ENCODE results near the gene LGALS8.

The LGALS8 gene

GRCh38 chr1:236509647-236510401 lies 14.0 kb upstream of the LGALS8 start:
- DNase-seq = no peak

- no peak for DNase-seq
These were observed 11.9 kb upstream of the LGALS8 start for GRCh38 chr1:236511735-236512418.

DNA sequence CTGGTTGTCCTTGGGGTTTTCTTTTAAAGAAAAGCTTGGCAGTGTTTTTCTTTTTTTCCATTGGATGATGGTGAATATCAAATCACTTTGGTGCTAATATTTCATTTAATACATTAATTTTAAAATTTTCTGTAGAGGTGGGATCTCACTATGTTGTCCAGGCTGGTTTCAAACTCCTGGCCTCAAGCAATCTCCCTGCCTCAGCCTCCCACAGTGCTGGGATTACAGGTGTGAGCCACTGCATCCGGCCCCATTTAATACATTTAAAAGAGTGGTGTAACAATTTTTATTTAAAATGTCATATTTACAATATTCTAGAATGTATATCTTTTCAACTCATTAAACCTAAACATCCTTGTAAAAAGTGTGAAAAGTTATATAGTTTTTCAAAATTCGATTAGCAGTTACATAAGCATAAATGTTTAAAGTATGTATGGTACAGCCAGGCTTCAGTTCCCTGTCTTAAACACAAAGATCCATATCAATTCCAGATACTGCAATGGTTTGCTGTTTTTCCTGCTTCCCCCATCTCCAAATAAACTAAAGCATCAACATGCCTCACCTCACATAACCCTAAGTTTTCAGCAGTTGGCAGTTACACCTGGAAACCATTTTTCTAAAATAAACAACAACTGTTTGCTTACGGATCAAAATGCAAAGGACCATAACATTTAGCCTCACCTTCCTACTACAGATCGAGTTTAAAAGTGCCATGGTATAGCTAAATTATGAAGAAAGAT lies 8.9 kb upstream of the LGALS8 start:
- DNase-seq = no peak

DNA sequence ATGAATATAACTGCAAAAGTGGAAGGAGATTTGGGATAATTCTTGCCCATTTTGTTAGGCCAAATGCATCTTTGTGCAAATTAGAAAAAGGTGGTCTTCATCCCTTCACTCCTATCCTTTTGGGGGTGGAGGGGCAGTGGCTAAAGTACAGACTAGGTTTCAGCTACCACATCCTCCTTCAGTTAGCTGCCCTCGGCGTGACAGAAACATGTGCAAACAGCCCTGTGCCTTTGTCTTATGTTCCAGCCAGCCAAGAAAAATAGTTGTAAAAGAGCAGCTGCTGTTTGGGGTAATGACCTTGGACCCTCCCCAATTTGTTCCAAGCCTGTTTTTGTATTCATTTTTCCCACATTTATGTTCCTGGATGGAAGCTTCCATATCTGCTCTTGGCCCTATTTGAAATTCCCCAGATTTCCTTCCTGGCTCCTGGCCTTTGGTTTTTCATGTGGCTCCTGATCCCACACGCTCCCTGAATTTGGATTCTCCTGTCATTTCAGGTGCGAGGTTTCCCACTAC lies 8.3 kb upstream of the LGALS8 start:
- DNase-seq = no peak

DNA sequence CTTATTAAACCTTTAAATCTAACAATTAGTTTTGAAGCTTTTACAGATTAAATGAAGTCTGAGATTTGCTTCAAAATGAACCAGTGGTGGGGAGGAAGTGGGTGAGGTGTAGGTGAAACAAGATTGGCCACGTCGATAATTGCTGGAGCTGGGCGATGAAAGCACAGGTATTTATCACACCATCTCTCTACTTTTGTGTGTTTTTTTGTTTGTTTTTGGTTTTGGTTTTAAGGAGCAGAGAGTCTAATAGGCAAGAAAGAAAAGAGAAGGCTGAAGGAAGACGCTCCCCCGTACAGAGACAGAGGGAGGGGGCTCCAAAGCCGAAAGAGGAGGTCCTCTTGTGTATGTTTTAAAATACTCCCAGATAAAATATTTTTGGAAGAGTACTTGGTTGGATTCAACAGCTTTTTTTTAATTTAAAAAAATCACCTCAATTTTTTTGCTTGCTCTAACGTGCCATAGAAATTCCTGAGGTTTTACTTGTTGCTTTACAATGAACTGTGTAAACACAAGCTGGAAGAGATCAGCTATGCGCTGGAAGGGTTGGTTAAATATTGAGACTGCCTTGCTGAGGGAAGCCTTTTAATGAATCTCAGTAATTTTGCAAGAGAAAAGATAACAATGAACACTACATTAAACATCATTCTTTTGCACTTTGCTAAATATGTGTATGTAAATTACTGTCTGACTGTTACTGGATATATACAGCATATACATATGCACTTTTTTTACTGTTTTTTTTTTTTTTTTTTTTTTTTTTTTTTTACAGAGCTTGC lies 6.7 kb upstream of the LGALS8 start:
- peak; percentile 30 for DNase-seq

DNA sequence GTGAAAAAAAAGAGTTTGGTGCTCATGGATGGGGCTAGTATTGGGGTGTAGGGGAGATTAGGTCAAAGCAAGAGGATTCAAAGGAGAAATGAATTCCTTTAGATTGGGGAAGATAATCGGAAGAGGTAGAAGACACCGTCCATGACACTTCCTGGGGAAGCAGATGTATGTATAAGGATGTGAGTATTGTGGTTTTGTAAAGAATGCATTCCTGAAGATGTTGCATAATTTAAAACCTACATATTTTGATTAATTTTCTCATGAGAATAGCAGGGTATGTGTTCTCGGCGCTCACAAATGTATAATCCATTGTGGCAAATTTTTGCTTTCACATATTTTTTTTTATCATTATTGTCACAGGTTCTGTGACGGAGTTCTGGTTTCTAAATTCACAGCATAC lies 5.5 kb upstream of the LGALS8 start:
- DNase-seq = no peak

DNA sequence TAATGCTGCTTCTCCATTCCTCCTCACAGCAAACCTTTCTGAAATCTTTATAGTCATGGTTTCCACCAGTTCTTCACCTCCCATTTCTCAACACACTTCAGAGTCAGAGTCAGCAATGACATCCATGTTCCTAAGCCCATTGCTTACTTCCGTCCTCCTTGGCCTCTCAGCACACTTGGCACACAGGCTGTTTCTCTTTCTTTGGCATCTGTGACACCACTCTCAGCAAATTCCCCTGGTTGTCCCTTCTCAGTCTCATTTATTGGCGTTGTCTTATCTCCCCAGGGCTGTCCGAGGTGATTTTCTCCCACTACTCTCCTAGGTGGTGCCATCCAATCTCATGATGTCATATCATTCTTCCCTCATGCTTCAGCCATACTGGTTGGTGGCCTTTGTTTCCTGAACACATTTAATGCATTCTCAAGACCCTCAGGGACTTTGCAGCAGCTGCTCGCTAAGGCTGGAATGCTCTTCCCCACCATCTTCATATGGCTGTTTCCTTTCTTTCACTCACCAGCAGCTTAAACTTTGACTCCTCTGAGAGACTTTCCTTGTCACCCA lies 3.3 kb upstream of the LGALS8 start:
- no peak for DNase-seq

DNA sequence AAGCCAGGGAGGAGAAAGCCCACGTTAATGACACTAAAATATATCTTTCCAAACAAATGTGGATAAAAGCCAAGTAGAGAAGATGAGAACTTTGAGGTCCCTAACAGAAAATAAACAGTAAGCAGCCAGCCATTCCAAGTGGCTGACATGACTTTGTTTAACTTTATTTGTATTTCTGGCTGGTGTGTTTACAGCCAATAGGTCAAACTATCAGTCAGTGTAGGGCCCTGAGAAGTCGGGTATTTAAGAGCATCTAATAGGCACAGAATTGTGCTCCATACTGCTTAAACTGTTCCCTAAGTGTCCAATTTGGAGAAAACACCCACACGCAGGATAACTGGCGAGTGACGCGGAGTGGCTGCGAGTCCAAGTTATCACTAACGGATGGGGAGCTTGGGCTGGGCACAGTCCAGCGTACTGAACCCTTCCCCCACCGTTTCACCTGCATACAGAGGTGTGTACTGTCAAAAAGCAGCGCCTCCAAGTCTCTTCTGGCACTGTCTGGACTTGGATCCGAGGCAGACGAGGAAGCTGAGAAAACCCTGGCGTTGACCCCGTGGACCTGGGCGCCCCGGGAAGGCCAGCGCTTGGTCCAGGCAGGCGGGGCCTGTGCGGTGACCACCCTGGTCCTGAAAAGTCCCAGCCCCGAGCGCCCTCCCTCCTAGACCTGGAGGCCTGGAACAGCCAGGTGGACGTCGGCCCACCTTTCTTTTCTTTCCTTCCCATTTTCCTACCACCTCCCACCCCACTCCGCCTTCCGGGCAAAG lies 662 bp upstream of the LGALS8 start:
- no peak for DNase-seq

- peak; percentile 35 for DNase-seq
These were observed 536 bp downstream of the LGALS8 start for GRCh38 chr1:236524142-236524894.

- DNase-seq = no peak
These were observed 1.1 kb downstream of the LGALS8 start for GRCh38 chr1:236524895-236525184.

GRCh38 chr1:236526079-236526478 lies 2.3 kb downstream of the LGALS8 start:
- DNase-seq = no peak

DNA sequence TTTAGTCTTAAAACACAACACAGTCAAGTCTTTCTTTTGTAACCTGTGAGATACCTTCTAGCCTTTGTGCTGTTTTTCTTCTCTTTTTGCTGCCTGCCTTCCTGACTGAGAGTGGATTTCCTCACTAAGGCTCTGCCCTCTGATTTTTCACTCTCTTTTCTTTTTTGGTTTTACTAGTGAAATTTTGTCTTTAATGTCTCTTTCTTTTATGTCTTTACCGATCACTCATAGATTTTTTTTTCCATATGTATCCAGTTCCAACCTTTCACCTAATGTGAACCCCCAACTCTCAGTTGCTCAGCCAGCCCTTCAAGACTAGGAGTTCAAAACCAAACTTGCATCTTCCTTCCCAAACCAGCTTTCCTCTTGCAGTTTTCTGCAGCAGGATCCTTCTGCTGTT lies 6.5 kb downstream of the LGALS8 start:
- no peak for DNase-seq

- no peak for DNase-seq
These were observed 7.2 kb downstream of the LGALS8 start for GRCh38 chr1:236530959-236531358.

DNA sequence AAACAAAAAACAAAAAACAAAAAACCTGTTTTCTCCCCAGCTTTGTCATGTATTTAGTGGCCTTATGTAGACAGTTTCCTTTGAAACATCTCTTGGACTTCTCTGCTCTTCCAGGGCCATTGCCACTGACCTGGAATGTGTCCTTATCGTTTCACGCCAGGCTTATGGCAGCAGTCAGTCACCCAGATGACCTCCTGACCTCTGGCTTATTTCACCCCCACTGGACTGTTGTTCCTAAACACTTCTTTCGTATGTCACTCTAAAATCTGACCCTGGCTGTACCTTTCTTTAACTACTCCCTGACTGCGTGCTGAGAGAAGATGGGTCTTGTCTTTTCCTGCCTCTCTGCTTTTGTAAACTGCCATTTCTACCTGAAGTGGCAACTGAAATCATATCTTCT lies 9.1 kb downstream of the LGALS8 start:
- no peak for DNase-seq

DNA sequence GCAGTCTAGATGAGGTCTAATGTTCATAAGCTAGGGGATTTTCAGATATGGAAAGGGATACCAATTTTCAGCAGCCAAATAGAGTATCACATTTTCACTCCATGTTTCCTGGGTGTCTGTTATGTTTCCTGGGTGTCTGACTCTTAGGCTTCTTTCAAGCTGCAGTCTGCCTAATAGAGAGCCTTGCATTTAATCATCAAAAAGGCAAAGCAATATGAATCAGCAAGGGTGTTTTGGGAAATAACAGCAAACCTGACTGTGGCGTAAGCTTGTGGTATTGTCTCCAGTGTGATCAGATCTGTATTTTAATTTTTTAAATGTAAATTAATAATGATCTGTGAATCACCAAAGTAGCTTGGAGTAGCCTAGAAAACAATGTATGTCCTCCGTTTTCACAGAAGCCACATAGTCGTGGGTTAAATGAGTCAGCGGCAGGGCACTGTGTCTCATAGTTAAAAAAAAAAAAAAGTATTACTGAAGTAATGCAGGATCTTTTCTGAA lies 10.4 kb downstream of the LGALS8 start:
- DNase-seq = no peak

- no peak for DNase-seq
These were observed 11.4 kb downstream of the LGALS8 start for GRCh38 chr1:236535190-236535589.

DNA sequence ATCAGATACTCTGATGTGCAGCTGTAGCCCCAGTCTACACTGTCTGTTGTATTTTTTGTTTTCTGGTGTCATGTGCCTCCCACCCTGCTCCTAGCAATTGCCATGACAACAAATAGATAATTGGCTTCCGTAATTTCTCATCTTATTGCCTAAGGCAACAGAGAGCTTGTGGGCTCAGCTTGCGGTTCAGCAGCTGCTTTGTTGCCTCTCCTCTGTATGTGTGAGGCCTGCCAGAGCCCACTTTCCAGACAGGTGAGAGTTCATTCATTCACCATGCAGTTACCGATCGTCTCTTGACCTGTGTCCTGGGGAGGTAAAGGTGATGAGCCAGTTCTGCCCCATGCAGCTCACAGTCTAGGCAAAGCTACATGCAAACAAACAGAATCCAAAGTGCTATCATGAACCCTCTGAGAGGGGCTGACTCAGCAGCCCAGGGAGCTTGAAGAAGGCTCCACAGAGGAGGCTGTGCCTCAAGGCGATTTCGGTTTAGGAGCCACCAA lies 11.9 kb downstream of the LGALS8 start:
- DNase-seq = no peak

GRCh38 chr1:236536540-236536939 lies 12.8 kb downstream of the LGALS8 start:
- no peak for DNase-seq

DNA sequence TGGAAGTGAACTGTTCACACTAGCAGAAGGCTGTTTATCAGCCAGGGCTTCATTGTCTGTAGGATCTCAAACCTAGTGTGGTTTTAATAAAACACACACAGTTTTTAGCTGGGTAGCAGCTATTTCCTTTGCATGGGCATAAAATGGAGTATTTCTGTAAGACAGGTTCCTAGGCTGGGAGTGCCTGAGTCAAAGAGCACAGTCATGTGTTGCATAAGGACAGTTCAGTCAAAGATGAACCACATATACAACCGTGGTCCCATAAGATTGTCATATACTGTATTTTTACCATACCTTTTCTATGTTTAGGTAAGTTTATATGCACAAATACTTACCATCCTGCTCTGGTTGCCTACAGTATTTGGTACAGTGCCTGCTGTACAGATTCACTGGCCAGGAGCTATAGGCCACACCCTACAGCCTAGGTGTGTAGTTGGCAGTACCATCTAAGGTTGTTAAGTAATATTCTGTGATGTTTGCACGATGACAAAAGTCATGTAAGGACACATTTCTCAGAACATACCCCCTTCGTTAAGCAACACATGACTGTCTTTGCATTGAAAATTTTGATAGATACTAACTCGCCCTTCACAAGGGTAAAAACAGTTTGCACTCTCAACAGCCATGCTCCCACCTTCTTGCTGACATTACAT lies 17.2 kb downstream of the LGALS8 start:
- no peak for DNase-seq

DNA sequence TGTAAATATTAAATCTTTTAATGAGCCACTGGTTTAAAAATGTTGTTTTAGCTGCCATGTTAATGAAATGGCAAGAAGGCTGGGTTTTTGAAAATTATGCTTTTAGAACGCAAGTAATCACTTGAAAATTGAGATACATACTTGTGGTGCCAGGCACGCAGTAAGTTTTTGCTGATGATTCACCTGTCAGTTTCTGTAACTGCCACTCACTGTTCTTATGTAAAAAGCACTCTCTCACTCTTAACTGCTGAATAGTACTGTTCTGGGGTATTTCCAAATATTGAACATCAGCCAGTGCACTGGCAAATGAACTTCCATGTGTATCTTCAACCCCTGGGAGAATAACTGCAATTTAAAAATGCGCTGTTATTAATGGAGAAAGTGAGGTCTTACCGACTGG lies 17.9 kb downstream of the LGALS8 start:
- peak; percentile 33 for DNase-seq

All from NCI-H226 (cell line).